GM18907 (cell line): ENCODE measurements around the gene MAFG.

ENCODE experiments used
- ATAC-seq: cut with Tn5 transposase; IDR thresholded peaks from one replicate; pipeline ENCODE4 v1.9.1; 2021; ENCODE audit warnings: mild to moderate bottlenecking, moderate library complexity; ENCODE audit not compliant: unreplicated experiment

MAFG gene

GRCh38 chr17:81940538-81941483 is 13.3 kb upstream of the MAFG start:
- no peak for ATAC-seq

GRCh38 chr17:81939881-81940385 is 12.4 kb upstream of the MAFG start:
- no peak for ATAC-seq

- ATAC-seq = no peak
These were observed 11.7 kb upstream of the MAFG start for GRCh38 chr17:81939218-81939617.

GRCh38 chr17:81935709-81936084 is 8.2 kb upstream of the MAFG start:
- no peak for ATAC-seq

- ATAC-seq = no peak
These were observed 7.5 kb upstream of the MAFG start for GRCh38 chr17:81934850-81935708.

- ATAC-seq = no peak
These were observed 6.7 kb upstream of the MAFG start for GRCh38 chr17:81934098-81934757.

GRCh38 chr17:81933178-81933699 is 5.7 kb upstream of the MAFG start:
- no peak for ATAC-seq

- no peak for ATAC-seq
These were observed 4.9 kb upstream of the MAFG start for GRCh38 chr17:81932333-81932983.

GRCh38 chr17:81931557-81932332 is 4.2 kb upstream of the MAFG start:
- ATAC-seq = no peak

- no peak for ATAC-seq
These were observed 3.6 kb upstream of the MAFG start for GRCh38 chr17:81931189-81931556.

- no peak for ATAC-seq
These were observed 2.9 kb upstream of the MAFG start for GRCh38 chr17:81930142-81931125.

- no peak for ATAC-seq
These were observed 2.0 kb upstream of the MAFG start for GRCh38 chr17:81929253-81930141.

- no peak for ATAC-seq
These were observed 1.2 kb upstream of the MAFG start for GRCh38 chr17:81928544-81929252.

- ATAC-seq = peak; percentile 13
These were observed 333 bp downstream of the MAFG start for GRCh38 chr17:81927152-81927652.

GRCh38 chr17:81926451-81927151 is 934 bp downstream of the MAFG start:
- ATAC-seq = peak; percentile 24

- ATAC-seq = no peak
These were observed 1.6 kb downstream of the MAFG start for GRCh38 chr17:81925860-81926450.
